GM21515 (cell line): ENCODE data around the gene ABR.
"Not testable (repeated sequence)": the region's sequence is repeated elsewhere in the genome, so short reads cannot be mapped to it uniquely, and the experiment has no call there.

Experiments
- ATAC-seq: cut with Tn5 transposase; IDR thresholded peaks from one replicate; pipeline ENCODE4 v1.9.1; 2021; ENCODE audit not compliant: unreplicated experiment

ABR gene

DNA sequence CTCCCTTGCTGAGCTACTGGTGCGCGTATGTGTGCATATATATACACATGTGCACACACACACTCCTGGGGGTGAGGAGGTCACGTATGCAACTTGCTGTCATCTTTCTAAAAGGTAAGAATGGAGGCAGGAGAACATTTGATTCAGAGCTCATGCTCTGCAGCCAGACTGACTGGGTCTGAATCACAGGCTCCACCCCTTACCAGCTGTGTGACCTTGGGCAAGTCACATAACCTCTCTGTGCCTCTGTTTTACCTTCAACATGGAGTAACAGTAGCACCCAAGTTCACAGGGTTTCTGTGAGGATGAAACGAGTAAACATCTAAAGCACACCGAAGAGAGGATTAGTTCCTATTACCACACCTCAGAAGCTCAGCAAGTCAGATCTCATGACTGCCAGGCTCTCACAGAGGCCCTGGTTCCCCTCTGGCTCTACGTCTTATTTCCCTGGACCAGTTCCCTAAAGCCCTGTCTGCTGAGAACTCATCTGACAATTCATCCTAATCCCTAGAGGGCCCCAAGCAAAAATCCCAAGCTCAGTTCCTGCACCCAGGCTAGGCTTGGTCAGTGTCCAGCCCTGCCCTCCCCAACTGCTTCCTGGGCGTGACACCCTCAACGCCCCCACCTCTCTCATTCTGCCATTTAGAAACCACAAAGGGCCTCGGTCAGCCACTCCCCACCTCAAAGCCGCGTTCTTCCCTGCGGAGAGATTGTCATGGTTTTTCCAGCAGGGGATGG, 28.7 kb downstream of the ABR start:
- no peak for ATAC-seq

DNA sequence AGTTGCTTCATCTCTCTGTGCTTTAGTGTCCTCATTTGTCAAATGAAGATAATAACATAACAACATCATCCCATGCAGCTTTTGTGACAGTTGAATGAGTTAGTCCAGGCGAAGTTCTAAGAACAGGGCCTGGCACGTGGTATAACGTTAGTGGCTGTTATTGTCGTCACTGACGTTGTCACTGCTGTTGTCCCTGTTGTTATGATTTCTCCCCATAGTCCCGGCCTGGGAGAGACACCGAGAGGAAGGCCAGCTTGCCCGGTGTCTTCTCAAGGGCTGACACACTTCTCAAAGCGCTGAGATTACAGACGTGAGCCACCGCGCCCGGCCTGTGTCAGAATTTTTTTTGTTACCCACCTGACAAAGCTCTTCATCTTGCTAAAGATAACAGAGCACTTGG, 29.9 kb downstream of the ABR start:
- no peak for ATAC-seq

DNA sequence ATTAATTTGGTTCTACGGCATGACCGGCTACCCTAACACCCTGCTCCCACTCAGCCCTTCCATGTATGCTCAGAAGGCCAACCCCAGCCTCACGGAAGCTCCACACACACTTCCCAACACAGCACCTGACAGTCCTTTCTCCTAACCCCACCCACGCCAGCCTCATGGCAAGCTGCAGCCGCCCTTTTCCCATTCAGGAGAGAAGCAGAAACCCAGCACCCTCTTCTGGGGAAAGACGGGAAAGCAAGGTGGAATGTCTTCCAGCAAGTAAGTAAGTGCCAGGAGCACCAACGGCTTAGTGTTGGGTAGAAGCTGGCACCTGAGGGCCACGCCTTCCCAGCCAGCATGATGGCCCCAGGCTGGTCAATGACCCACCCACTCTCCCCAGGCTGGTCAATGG, 32.1 kb downstream of the ABR start:
- ATAC-seq = no peak

DNA sequence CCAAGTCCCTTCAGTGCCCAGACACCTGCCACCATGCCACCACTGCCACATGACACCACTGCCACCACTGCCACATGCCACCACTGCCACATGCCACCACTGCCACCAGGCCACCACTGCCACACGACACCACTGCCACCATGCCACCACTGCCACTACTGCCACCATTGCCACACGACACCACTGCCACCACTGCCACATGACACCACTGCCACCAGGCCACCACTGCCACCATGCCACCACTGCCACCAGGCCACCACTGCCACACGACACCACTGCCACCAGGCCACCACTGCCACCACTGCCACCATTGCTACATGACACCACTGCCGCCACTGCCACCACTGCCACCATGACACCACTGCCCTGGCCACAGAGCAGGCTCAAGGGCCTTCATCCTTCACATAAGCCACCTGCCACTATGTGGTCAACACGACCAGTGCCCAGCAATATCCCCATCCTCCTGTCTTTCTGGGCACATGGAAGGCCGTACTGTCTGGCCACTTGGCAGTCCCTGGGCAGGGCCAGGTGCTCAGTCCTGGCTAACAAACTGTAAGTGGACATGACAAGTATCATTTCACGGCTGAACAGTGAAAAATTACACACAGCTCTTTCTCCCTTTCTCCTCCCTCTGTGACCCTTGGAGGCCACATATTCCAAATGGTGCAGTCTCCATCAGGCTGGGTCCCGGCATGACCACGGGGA, 33.1 kb downstream of the ABR start:
- ATAC-seq = no peak

DNA sequence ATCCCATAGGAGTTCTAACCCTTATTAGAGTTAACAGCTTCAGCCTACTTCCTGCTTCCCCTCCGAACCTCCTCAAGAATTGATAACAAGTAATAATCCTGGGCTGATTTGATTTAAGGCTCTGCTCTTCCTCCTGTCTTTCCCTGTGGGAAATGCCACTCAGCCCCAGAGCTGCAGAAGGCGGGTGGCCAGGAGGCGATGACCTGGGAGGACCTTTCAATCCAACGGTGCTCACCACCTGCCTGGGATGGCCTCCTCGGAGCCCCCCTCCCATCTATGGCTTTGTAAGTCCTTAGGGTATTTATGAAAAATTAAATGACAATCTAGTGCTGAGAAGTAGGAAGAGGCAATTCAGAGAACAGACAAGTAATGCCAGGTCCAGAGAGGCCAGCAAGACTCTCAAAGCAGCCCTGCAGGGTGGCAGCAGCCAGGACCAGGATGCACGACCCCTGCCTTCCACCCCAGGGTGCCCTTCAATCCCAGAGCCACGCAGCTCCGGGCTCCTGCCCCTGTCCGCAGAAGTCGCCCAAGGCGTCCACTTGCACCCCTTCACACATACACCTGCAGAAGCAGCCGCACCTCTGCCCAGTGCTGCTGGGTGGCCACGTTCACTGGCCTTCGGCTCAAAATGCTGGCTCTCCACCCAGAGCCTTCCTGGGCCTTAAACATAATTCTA, 34.3 kb downstream of the ABR start:
- no peak for ATAC-seq

DNA sequence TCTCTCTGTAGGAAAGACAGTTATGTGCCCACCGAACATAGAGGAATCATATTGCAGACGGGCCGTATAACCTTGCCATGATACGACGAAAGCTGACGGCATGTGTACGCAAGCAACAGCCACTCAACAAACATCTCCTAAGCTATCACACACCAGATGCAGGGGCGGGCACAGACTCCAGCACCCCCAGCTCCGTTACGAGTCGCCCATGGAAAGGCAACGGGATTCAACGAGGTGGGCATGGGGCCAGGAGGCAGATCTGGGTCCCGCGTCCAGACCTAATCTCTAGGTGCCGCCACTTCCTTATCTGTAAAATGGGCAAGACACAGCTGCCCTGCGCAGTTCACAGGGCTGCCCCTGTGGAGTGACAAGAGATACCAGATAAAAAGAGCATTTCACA, 35.6 kb downstream of the ABR start:
- no peak for ATAC-seq

DNA sequence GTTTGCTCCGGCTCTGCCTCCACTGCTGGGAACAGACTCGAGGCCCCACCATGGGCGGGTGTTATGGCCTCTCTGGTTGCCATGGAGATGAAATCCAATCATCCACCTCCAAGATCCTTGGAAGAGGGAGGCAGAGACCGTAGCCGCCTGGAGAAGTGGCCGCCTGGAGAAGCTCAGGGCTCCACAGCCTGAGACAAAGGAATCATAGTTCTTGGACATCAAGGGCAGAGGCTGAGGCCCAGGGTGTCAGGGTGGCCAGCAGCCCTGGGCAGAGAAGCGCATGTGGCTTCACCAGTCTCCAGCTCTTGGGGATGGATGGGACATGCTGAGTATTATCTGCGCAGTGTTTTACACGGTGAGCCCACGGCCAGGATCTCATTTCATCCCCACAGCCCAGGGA, 36.2 kb downstream of the ABR start:
- ATAC-seq = no peak

DNA sequence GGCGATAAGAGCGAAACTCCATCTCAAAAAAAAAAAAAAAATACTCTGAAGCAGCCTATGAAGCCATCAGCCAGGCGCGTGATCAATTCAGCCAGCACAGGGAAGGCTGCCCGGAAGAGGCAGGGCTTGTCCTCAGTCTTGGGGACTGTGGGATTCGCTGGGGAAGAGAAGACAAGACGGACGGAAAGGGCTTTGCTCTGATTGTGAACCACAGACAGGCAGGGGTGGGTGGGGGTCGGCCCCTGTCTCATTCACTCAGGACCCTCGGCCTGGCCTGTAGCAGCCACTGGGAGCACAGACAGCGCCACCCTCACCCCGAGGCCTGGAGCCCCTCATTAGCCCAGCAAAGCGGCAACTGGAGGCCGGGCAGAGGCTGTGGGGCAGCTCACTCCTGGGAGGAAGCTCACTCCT, 37.2 kb downstream of the ABR start:
- no peak for ATAC-seq

DNA sequence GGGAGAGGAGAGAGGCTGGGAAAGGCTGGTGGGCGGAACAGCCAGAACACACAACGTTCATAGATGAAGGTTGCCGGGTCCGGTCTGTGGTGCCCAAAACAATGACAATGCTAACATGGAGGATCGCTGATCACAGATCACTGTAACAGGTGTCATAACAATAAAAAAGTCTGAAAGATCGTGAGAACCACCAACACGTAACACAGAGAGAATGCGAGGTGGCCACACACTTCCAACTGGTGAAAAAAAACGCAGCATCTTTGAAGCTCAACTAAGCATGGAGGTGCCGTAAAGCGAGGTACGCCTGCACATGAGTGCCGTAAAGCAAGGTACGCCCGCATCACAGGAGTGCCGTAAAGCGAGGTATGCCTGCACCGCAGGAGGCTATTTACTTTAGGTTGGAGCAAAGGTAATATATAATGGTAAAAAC, 42.3 kb downstream of the ABR start:
- ATAC-seq = no peak

DNA sequence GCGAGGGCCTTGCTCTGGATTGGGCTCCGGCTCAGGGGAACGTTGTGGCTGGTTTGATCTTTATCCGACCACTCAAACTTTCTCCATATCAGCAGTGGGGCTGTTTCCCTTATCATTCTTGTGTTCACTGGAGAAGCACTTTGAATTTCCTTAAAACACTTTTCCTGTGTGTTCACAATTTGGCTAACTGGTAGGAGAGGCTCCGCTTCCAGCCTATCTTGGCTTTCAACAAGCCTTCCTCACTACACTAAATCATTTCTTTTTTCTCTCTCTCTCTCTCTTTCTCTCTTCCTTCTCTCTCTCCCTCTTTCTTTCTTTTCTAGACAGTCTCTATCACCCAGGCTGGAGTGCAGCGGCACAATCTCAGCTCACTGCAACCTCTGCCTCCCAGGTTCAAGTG, 43.0 kb downstream of the ABR start:
- no peak for ATAC-seq

DNA sequence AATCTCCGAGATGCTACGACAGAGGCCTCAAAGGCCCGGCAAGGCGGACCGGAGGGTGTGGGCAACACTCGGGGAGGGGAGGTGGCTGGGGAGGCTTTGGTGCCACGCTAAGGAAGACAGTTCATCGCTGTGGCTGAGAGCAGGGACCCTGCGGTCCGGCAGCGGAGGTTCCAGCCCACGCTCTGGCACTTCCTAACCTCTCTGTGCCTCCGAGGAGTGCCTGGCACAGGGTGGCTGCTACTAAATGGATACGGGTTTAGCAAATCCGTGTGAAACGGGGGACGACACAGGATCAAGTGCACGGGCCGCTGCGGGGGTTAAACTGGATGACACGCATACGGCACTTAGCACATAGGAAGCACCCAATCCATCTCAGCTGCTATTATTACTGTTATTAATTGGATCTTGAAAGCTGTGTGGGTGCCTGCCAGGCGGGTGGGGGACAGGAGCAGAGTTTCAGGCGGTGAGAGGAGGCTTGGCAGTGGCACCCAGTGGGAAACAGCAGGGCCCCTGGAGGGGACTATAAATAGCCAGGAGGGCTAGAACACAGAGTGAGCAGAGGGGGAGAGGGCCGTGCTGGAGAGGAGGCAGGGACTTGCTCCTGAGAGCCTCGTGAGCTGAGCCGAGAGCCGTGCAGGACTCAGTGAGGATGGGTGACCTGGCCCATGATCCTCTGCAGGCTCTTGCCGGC, 45.0 kb downstream of the ABR start:
- ATAC-seq = no peak

DNA sequence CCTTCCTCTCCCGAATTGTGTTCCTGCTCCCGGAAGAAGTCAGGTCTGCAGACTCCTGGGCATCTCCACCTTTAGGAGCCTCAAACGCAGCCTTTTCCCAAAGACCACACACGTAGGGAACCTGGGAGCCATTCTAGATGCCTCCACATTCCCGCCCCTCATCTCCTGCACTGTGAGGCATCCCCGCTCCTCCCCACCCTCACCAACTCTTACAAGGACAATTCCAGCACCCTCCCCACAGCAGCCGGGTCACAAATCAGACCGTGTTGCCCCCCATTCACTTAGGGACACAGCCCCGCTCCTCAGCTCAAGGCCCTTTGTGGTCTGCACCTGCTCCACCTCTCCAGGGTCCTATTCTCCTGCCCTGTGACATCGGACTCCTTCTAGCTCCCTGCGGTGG, 49.6 kb downstream of the ABR start:
- ATAC-seq = no peak

DNA sequence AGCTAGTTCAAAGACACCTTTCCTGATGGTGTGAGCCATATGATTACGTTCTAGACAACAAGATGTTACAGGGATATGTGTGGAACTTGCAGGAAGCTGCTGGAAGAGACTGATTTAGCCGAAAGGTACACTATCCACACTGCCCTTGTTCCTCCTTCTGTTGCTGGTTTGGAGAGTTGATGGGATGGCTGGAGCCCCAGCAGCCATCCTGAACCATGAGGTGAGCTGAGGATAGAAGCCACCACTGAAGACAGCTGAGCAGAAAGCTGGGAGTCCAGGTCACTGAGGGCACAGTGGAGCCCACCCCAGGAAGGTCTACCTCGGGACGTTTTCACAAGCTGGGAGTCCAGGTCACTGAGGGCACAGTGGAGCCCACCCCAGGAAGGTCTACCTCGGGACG, 51.3 kb downstream of the ABR start:
- not testable (repeated sequence) for ATAC-seq

DNA sequence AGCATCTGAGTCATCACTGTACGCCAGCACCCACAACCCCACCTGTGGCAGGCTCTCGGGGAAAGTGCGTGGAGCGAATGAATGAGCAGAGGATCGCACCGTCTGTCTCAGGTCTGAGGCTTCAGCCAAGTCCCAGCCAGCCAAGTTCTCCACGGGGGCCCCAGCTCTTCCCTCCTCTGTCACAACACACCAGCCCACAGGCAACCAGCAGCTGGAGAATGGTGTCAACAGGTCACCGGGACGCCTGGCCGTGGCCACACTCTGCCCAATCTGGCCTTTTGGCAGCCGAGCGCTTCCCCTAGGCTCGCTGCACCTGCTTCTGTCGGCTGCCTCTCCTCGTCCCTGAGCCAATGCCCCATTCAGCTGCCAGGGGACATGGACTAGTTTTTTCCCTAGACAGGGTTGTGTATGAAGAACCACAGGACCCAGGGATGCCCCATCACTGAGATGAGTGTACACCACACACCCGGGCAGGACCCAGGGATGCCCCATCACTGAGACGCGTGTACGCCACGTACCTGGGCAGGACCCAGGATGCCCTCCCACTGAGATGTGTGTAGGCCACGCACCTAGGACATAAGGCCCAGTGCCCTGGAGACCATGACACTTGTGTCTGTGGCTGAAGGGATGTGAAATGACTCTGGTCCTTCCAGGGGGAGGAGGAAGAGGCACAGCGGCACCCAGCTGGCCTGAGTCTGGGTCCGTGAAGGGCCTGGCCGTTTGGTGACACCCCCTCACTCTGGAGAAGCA, 52.8 kb downstream of the ABR start:
- ATAC-seq = no peak

DNA sequence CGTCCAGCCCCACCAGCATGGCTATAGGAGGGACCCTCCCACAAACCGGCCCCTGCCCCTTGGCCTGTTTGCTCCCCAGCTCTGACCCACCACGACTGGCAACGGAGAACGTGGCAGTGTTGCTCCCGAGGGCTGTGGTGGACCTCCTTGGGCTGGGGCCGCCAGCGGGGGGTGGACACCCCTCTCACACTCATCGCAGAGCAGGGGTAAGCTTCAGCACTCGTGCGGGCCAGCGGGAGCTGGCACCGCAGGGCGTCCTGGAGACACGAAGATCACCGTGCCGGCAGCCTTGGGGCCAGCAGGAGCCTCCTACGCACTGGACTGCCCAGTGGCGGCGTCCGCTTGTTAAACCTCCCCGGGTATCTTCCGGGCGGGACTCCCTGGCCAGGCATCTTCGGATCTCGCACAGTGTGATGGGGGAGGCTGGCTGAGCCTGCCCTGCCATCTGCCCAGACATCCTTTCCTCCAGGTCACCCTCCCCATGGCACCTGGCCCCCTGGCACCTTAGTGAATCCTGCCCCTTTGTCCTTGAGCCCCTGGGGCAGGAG, 53.5 kb downstream of the ABR start:
- no peak for ATAC-seq

DNA sequence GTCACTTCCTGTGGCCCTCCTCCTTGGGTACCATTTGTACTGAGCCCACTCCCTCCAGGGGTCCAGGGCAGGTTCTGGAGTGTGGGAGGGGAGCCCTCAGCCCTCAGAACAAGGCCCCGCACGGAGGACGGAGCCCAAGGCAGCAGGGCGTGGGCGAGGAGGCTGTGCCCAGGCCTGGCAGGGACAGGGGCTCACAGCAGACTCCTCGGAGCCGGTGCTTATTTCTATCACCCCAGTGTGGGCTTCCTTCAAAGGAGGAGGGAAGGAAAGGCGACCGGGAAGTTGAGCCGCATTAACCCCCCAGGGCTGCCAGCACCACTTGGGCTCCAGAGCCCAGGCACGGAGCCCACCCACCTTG, 54.0 kb downstream of the ABR start:
- ATAC-seq = no peak

DNA sequence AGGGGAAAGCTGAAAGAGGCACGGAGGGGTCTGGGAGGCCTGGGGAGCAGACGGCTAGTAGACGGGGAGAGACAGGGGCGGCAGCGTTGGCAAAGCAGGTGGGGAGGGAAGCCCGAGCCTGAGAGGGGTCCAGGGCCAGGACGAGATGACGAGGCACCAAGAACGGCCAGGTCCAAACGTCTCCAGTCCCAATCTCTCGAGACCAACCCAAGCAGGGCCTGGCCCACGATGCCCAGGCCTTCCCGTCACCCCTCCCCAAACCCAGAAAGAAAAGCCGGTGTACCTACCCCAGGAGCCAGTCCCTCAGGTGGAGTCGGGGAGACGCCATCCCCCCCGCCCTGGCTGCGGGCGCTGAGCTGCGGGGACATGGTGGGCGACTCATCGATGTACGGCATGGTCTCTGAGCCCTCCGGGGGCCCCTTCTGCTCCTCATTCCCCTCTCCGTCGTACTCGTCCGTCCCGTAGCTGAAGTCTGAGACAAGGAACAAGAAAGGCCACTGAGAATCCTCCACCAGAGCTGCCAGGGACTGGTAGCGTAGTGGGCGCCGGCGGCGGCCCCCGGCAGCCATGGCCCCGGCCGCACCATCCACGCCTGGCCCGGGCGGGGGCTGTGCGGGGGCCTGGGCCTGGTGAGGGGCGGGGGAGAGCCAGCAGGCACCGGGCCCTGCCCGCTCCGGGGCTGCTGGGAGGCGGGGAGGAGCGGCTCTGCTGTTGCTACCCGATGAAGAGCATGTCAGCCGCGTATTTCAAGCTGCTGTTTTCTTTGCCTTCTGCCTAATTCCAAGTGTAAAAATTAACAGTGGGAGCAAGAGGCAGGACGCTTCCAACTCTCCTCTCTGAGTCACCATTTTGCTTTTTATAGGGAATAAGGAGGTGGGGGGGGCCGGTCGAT, 54.6 kb downstream of the ABR start:
- no peak for ATAC-seq

DNA sequence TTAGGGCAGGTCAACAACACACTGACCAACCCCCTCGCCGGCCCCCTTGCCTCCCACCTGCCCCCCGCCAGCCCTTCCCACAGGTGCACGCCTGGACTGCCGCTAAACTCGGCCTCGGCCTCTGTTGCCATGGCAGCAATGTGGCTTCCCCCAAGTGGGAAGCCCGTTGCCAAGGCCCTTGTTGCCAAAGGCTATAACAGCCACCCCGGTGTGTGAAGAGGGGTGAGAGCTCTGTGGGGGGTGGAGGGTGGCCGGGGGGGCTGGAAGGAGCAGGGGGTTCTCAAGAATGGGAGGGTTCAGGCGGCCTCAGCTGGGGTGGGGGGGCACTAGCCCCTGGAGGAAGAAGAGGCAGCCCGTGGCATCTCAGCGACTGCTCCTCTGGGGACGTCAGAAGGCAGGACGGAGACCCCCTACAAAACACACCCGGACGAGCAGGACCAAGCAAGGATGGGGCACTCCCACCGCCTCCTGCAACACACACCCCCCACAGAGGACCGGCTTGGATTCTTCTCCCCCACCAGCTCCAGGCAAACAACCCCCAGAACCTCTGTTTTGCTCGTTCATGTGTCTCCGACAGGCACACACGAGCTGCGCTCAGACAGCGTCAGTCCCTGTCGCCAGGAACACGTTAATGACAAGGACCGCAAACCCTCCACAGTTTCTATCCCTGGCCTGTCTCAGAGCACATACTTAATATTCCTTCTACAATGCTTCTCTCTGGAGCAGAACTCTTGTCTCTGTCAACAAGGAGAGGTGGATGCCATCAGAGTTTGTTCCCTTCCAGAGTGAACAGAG, 55.7 kb downstream of the ABR start:
- ATAC-seq = no peak

DNA sequence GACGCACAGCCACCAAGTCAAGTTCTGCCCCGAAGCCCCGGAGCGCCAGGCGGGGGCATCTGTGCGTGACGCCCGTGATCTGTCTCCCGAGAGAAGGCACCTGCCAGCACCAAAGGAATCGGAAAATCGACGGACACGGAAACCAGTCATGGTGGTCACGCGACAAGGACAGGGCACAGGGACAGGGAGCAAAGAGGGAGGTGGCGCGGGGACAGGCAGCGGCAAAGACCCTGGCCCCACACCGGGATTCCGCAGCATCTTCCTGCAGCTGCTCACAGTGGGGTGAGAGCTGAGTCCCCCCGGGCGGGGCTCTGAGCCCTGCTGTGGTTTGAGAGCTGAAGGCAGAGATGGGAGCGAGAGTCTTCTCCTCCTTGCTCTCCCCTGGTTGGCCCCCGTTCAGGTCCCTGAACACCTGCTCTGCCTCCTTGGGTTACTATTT, 56.4 kb downstream of the ABR start:
- ATAC-seq = no peak
